Measurements from ENCODE around the gene RAMP3. TPM values are rescaled to one million over a fixed set of nuclear protein-coding genes. Genes with fewer than 3 reads are reported as not detected.

Gene RAMP3
- total and polyA plus RNA-seq, 10 of the 15 experiments (the other 5 are each of a cell fraction or from before 2014, with no cell fraction given): not detected

DNA sequence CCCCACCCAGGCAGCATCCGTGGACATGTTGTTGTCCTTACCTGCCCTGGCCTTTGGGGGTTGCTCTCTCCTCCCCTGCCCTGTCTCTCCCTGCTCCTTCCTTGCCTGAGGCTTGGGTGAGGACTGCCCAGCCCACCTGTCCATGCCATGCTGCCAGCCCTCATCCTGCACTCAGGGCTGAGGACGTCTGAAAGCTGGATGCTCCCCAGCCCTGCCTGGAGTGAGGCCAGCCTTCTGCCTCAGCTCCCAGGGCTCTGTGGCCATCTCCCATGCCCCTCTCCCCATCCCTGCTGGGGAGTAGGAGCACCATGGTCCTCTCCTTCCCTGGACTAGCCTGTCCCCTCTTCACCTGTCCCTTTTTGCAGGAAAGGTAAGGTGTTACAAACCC is 68.4 kb downstream of the RAMP3 start:
- ChIA-PET POLR2A (no interaction called here), SMC1A (ENCODE audit: uncharacterized antibody, unreplicated experiment) (no interaction called here), RAD21 (ENCODE audit: unreplicated experiment) (no interaction called here), CTCF (no interaction called here)
- no peak overlapping the region for H3K4me3 ChIP-seq
- H3K9ac ChIP-seq (ENCODE audit: control insufficient read depth, insufficient read depth, low read length): no peak overlapping the region
- in situ Hi-C loops (cut with MboI): no loop called here
- no peaks in the 10 kb centered on the region for H3K9me3 ChIP-seq (replicated peaks; ENCODE audit: control insufficient read depth, insufficient read depth, low read length)
- intact Hi-C loops (cut with micrococcal nuclease; ENCODE audit: unreplicated experiment): no loop called here
- no peaks in the 10 kb centered on the region for H3K4me1 ChIP-seq (ENCODE audit: control insufficient read depth, insufficient read depth, low read length)
- no peak overlapping the region for H3K4me2 ChIP-seq (ENCODE audit: control insufficient read depth, insufficient read depth)
- no peaks in the 10 kb centered on the region for H4K20me1 ChIP-seq (ENCODE audit: control insufficient read depth, insufficient read depth)
- no TSS peak for BruUV-seq (replicated peaks)
- no peaks in the 10 kb centered on the region for H3K79me2 ChIP-seq (ENCODE audit: control insufficient read depth, insufficient read depth, low read length)
- FAIRE-seq (no peak), ATAC-seq (no peak), DNase-seq (ENCODE audit: low read depth, low spot score) (no peak)
- H3K27ac ChIP-seq (ENCODE audit: control insufficient read depth, insufficient read depth): no peak overlapping the region
- H3K36me3 ChIP-seq (ENCODE audit: control insufficient read depth in 2 of 2, insufficient read depth in 2 of 2, low read length in 1 of 2): no peaks in the 10 kb centered on the region
- H3K27me3 ChIP-seq (replicated peaks in 1 of 2; ENCODE audit: control insufficient read depth in 2 of 2, insufficient read depth in 2 of 2, low read length in 1 of 2): peaks cover 0 to 8% of the 10 kb centered on the region in 2 experiments; a peak in 2 of 4 replicates
- H2AFZ ChIP-seq (ENCODE audit: control insufficient read depth, low read depth, low read length): no peak overlapping the region
- WGBS (ENCODE audit: insufficient coverage, insufficient replicate concordance, low lambda C conversion rate, missing lambda C conversion rate): 14% methylated on average over 2 of the region's 2 CpGs
- TF ChIP-seq, protein P1, sequence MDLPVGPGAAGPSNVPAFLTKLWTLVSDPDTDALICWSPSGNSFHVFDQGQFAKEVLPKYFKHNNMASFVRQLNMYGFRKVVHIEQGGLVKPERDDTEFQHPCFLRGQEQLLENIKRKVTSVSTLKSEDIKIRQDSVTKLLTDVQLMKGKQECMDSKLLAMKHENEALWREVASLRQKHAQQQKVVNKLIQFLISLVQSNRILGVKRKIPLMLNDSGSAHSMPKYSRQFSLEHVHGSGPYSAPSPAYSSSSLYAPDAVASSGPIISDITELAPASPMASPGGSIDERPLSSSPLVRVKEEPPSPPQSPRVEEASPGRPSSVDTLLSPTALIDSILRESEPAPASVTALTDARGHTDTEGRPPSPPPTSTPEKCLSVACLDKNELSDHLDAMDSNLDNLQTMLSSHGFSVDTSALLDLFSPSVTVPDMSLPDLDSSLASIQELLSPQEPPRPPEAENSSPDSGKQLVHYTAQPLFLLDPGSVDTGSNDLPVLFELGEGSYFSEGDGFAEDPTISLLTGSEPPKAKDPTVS (IDR thresholded peaks at IDR 0.05; ENCODE audit: low read depth, low read length): no peak
- TF ChIP-seq, protein P2, sequence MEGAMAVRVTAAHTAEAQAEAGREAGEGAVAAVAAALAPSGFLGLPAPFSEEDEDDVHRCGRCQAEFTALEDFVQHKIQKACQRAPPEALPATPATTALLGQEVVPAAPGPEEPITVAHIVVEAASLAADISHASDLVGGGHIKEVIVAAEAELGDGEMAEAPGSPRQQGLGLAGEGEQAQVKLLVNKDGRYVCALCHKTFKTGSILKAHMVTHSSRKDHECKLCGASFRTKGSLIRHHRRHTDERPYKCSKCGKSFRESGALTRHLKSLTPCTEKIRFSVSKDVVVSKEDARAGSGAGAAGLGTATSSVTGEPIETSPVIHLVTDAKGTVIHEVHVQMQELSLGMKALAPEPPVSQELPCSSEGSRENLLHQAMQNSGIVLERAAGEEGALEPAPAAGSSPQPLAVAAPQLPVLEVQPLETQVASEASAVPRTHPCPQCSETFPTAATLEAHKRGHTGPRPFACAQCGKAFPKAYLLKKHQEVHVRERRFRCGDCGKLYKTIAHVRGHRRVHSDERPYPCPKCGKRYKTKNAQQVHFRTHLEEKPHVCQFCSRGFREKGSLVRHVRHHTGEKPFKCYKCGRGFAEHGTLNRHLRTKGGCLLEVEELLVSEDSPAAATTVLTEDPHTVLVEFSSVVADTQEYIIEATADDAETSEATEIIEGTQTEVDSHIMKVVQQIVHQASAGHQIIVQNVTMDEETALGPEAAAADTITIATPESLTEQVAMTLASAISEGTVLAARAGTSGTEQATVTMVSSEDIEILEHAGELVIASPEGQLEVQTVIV (IDR thresholded peaks at IDR 0.05; ENCODE audit: borderline replicate concordance, partially characterized antibody): no peak
- TF ChIP-seq, protein P3, sequence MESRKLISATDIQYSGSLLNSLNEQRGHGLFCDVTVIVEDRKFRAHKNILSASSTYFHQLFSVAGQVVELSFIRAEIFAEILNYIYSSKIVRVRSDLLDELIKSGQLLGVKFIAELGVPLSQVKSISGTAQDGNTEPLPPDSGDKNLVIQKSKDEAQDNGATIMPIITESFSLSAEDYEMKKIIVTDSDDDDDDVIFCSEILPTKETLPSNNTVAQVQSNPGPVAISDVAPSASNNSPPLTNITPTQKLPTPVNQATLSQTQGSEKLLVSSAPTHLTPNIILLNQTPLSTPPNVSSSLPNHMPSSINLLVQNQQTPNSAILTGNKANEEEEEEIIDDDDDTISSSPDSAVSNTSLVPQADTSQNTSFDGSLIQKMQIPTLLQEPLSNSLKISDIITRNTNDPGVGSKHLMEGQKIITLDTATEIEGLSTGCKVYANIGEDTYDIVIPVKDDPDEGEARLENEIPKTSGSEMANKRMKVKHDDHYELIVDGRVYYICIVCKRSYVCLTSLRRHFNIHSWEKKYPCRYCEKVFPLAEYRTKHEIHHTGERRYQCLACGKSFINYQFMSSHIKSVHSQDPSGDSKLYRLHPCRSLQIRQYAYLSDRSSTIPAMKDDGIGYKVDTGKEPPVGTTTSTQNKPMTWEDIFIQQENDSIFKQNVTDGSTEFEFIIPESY (IDR thresholded peaks at IDR 0.05): no peak
- no peak for TF ChIP-seq YBX1 (IDR thresholded peaks at IDR 0.05)
- TF ChIP-seq MTA3 (IDR thresholded peaks at IDR 0.05; ENCODE audit: borderline replicate concordance, low read length): no peak
- TF ChIP-seq SMARCA5 (IDR thresholded peaks at IDR 0.05): no peak
- TF ChIP-seq FOXK2 (IDR thresholded peaks at IDR 0.05): no peak
- TF ChIP-seq ETV6 (conservative IDR thresholded peaks at IDR 0.05 in 1 of 2, IDR thresholded peaks at IDR 0.05 in 1 of 2; ENCODE audit: borderline replicate concordance in 1 of 2, low read depth in 1 of 2): no peak
- no peak for TF ChIP-seq HDAC2 (IDR thresholded peaks at IDR 0.05)
- TF ChIP-seq TBL1XR1 (IDR thresholded peaks at IDR 0.05; ENCODE audit: low read depth, low read length): no peak
- TF ChIP-seq IKZF2 (IDR thresholded peaks at IDR 0.05): no peak
- TF ChIP-seq BHLHE40 (IDR thresholded peaks at IDR 0.05; ENCODE audit: borderline replicate concordance in 1 of 2, low read depth in 2 of 2, low read length in 1 of 2): no peak
- no peak for TF ChIP-seq MTA2 (IDR thresholded peaks at IDR 0.05; ENCODE audit: low read depth)
- TF ChIP-seq MYC (IDR thresholded peaks at IDR 0.05; ENCODE audit: insufficient read depth, insufficient read length, insufficient replicate concordance, low read length, severe bottlenecking): no peak
- TF ChIP-seq ZNF622 (IDR thresholded peaks at IDR 0.05): no peak
- TF ChIP-seq, protein P4, sequence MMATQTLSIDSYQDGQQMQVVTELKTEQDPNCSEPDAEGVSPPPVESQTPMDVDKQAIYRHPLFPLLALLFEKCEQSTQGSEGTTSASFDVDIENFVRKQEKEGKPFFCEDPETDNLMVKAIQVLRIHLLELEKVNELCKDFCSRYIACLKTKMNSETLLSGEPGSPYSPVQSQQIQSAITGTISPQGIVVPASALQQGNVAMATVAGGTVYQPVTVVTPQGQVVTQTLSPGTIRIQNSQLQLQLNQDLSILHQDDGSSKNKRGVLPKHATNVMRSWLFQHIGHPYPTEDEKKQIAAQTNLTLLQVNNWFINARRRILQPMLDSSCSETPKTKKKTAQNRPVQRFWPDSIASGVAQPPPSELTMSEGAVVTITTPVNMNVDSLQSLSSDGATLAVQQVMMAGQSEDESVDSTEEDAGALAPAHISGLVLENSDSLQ (IDR thresholded peaks at IDR 0.05): no peak

Measured in GM12878 (cell line).